NAMALWA (cell line): ENCODE data around the gene BCAS4.
"Not testable (repeated sequence)": the region's sequence is repeated elsewhere in the genome, so short reads cannot be mapped to it uniquely, and the experiment has no call there.

ENCODE experiments used
- DNase-seq: peaks from one replicate; pipeline ENCODE4 v3.0.0-alpha.2; 2015; ENCODE audit warnings: low spot score

Gene BCAS4

DNA sequence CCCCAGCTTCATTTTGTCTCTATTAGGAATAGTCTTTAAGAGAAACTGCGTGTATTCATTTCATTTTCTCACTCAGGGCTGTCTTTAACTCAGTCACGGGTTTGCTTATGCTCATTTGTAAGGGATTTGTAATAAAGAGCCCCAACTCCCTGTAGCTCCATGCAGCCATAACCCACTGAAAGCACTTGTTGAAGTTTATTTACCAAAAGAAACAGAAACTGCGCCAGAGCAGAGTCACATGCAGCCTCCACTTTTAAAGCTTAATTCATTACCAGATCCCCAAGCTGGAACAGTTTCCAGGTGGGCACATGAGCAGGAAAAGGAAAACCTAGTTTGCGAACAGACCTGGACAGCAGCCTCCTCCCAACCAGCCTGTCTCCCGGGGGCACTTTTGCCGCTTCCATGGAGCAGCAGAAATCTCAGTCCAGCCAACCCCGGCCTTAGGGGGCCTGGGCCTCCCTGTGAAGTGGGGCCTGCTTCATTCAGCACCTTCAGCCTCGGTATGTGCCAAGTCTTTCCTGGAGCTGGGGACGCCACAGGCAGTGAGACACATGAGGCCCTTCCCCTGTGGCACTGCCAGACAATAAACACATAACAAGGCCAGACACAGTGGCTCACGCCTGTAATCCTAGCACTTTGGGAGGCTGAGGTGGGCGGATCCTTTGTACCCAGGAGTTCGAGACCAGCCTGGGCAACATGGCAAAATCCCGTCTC lies 4.5 kb downstream of the BCAS4 start:
- DNase-seq = no peak

DNA sequence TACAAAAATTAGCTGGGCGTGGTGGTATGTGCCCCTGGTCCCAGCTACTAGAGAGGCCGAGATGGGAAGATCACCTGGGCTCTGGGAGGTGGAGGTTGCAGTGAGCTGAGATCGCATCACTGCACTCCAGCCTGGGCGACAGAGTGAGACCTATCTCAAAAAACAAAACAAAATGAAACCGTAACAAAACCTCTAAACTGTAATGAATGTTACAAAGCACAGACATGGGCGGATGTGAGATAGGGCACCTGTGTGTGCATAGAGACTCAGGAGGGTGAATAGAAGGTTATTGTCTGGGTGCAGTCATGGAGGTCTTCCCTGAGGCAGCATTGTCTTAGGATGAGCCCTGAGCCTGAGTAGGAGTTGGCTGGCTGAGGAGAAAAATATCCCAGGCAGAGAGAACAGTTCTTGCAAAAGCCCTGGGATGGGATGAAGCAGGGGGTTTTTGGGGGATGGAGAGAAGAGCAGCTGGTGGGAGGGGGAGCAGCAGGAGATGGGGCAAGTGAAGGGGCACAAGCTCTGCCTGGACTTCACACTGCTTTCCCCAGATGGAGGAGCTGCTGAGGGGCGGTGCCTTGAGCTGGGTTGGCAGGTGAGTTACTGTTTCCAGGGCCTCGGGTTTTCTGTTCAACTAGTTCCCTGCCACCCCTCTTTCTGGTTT lies 5.2 kb downstream of the BCAS4 start:
- peak; percentile 40 for DNase-seq

GRCh38 chr20:50800986-50801746 lies 6.3 kb downstream of the BCAS4 start:
- not testable (repeated sequence) for DNase-seq

- no peak for DNase-seq
These were observed 6.9 kb downstream of the BCAS4 start for GRCh38 chr20:50801747-50802125.

DNA sequence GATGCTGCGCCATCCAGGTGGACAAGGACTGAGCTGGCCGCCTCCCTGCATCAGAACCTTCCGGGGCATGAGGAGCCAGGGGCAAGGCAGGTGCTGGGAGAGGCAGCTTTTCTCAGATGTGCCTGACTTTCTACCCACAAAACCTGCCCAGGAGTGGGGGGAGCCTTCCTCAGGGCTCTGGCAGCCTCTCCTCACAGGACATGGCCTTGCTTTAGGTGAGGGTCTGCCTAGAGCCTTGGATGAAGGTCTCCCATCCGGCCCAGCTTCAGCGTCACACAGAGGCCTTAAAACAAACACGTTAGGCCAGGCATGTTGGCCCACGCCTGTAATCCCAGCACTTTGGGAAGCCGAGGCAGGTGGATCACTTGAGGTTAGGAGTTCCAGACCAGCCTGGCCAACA lies 7.4 kb downstream of the BCAS4 start:
- DNase-seq = no peak

GRCh38 chr20:50804437-50805348 lies 9.8 kb downstream of the BCAS4 start:
- DNase-seq = peak; percentile 75

GRCh38 chr20:50805349-50805684 lies 10.5 kb downstream of the BCAS4 start:
- DNase-seq = peak; percentile 57

DNA sequence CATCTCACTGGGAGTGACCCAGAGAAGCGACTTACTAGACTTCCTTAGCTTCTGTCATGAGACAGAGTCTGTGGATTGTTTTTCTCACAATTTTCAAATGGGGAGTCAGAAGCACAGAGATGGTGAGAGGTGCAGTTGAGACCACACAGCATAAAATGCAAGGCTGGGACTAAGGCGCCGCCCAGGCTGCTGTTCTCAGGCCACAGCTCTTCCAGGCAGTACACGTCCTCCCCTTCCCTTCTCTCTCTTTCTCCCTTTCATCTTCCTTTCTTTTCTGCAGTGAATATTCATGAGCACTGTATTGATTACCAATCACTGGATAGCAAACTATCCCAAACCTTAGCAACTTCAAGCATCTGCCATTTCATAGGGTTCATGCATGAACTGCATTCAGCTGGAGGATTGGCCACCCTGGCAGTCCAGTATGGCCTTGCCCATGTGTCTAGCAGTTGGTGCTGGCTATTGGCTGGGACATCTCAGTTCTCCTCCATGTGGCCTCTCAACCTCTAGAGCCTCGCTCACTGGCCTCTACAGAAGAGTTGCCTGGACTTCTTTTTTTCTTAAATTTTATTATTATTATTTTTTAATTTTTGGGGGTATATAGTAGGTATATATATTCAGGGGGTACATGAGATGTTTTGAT lies 11.4 kb downstream of the BCAS4 start:
- DNase-seq = no peak

GRCh38 chr20:50810063-50810462 lies 15.2 kb downstream of the BCAS4 start:
- DNase-seq = no peak

DNA sequence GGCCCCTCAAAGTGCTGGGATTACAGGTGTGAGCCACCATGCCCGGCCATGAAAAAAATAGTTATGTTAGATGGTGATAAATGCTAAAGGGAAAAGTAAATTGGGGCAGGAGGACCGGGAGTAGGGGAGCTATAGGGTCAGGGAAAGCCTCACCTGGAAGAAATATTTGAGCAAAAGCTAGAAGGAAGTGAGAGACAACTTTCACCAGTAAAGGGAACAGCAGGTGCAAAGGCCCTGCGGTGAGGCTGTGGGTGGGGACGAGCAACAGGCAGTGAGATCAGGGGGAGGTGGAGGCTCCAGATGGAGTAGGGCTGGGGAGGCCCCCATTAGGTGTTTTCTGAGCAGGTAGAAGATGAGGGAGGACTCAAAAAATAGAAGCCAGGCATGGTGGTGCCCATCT lies 16.0 kb downstream of the BCAS4 start:
- DNase-seq = no peak

DNA sequence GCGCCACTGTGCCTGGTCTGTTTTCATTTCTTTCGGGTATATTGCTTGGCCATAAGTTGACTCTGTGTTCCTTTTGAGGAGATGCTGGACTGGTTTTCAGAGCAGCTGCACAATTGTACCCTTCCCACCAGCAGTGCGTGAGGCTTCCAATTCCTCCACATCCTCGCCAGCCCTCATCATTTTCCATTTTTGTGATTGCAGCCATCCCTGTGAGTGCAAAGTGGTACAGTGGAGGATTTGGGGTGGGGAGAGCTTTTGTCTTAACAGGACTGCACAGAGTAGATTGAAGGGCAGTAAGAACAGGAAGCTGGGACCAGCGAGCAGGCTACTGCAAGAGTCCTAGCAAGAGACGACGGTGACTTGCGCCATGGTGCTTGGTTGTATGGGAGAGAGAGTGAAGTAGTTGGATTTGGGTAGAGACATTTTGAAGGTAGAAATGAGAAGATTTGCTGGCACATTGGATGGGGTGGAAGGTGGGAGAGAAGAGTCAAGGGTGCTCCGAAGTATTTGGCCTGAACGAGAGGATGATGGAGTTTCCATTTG lies 18.3 kb downstream of the BCAS4 start:
- DNase-seq = no peak

DNA sequence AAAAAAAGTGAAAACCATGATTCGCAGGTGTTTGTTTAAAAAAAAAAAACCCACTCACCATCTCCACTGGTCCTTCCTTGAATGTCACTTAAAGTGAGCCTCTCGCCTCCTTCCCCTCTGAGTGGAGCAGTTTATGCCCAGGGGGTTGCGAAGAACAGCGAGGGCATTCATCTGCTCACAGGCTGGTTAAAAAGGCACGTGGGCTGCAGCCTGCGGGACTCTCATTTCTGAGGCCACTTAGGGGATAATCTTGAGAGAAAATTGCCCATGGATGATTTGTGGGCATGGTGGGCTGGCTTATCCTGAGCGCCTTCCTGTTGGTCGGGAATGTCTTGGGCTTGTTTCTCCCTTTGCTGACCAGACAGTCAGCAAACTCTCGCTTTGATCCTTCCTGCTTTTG lies 18.9 kb downstream of the BCAS4 start:
- no peak for DNase-seq

DNA sequence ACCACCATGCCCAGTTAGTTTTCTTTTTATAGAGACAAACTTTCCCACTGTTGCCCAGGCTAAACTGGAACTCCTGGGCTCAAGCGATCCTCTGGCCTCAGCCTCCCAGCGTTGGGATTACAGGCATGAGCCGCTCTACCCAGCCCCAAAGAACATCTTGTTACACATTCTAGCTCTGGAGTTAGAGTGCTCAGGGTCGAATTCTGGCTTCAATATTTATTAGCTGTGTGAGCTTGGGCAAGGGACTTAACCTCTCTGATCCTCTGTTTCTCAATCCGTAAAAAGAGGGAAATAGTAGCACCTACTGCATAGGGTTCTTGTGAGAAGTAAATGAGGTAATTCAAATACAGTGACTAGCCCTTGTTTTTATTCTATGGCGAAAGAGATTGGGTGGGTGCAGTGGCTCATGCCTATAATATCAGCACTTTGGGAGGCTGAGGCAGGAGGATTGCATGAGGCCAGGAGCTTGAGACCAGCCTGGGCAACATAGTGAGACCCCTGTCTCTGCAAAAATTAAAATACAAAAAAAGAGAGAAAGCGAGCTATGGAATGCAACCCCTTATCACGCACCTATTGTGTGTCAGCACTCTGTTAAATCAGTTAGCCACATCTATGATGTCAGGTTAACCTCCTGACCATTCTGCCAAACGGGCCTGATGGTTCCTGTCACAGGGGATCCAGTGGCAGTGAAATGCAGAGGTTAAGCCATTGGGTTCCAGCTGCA lies 19.7 kb downstream of the BCAS4 start:
- DNase-seq = no peak

DNA sequence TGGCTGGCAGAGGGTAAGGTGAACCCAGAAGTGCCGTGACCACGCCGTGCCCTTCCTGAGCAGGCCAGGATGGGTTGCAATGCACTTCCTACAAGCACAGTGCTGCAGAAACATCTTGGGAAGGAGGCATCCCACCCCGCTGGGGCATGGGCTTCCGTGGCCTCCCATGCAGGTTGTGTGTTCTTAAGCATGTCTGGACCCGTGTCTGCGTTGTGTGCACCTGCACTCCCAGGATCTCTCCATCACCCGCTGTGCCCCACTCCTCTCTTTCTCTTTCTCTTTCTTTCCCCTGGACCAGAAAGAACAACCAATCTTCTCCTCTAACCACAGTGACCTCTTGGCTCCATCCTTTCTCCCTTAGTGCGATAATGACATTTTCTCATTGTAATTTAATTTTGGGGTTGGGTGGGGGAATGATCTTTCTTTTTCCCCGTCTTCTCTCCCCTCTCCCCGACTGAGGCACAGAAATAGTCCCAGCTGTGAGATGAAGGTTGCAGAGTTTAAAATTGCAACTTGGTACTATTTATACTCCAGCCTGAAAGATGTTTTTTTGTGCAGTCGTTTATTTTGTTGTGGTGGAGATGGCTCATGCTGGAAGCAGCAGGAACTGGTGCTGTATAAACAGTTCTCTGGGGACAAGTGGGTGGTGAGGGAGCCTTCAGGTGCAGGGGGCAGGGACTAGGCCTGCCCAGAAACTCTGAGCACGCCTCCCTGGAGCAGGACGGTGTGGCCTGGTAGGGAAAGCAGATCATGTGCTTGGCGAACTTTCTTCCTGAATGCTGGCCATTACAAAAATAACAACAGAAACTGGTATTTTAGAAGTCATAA lies 20.5 kb downstream of the BCAS4 start:
- peak; percentile 86 for DNase-seq

- peak; percentile 49 for DNase-seq
These were observed 22.9 kb downstream of the BCAS4 start for GRCh38 chr20:50817776-50818172.

GRCh38 chr20:50819349-50819748 lies 24.5 kb downstream of the BCAS4 start:
- peak; percentile 72 for DNase-seq

- DNase-seq = no peak
These were observed 25.8 kb downstream of the BCAS4 start for GRCh38 chr20:50820515-50821256.

DNA sequence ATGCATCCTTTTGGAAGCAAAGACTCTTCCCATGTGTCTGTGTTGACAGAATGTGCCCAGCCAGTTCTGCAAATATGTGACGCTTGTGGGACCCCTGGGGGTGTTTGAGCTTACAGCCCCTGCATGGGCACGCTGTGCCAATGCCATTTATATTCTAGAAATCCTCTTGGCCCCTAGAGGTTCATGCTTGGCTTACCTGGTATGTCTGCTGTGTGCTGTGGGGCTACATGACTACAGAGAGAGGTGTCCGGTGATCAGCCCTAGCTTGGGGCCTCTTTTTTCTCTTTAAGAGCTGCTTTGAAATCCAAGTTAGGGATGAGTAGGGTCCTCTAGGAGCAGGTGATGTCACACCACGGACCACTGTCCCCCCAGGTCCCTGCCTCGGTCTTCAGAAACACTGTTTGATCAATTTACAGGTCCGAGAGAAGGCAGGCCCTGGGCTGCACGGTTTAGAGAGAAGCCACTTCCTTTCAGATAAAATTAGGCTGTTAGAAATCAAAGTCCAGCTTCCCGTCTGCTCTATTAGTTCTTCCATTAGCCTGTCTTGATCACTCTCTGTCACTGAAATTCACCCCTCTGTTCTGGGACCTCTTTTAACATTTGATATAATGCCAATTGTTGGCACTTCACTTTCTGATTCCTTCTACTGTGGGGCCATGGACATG lies 26.5 kb downstream of the BCAS4 start:
- peak; percentile 59 for DNase-seq

DNA sequence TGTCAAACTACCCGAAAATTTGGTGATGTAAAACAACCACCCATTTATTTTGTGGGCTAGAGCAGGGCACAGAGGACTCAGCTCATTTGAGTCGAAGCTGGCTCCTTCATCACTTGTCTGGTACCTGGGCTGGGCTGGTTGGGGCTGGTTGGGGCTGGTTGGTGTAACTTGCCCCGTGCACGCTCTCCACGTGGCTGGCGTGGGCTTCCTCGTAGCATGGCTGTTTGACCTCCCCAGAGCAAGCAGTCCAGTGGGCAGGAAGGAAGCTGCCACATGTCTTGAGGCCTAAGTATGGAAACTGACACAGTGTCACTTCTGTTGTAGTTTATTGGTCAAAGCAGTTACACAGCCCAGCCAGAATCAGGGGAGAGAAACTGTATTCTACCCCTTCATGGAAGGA lies 27.1 kb downstream of the BCAS4 start:
- DNase-seq = peak; percentile 44
